ENCODE results near the gene BAZ2B. TPM values are rescaled to one million over a fixed set of nuclear protein-coding genes. Genes with fewer than 3 reads are reported as not detected.

BAZ2B gene
- total RNA-seq, 2 donors from 2014 or later: 40.2 to 47.1 TPM

GRCh38 chr2:159380685-159381239 lies 235.6 kb downstream of the BAZ2B start:
- H3K4me3 ChIP-seq: no peak overlapping the region
- H3K27me3 ChIP-seq: no peaks in the 10 kb centered on the region
- no peak for DNase-seq (ENCODE audit: low spot score)
- no peaks in the 10 kb centered on the region for H3K9me3 ChIP-seq
- H3K36me3 ChIP-seq: peaks cover 47% of the 10 kb centered on the region
- TF ChIP-seq CTCF (IDR thresholded peaks at IDR 0.05): no peak
- H3K4me1 ChIP-seq: no peaks in the 10 kb centered on the region
- no peak overlapping the region for H3K27ac ChIP-seq

GRCh38 chr2:159379181-159379580 lies 237.2 kb downstream of the BAZ2B start:
- H3K27ac ChIP-seq: no peak overlapping the region
- no peak overlapping the region for H3K4me3 ChIP-seq
- no peak for DNase-seq (ENCODE audit: low spot score)
- no peaks in the 10 kb centered on the region for H3K4me1 ChIP-seq
- no peaks in the 10 kb centered on the region for H3K9me3 ChIP-seq
- no peaks in the 10 kb centered on the region for H3K27me3 ChIP-seq
- no peak for TF ChIP-seq CTCF (IDR thresholded peaks at IDR 0.05)
- H3K36me3 ChIP-seq: peaks cover 39% of the 10 kb centered on the region

DNA sequence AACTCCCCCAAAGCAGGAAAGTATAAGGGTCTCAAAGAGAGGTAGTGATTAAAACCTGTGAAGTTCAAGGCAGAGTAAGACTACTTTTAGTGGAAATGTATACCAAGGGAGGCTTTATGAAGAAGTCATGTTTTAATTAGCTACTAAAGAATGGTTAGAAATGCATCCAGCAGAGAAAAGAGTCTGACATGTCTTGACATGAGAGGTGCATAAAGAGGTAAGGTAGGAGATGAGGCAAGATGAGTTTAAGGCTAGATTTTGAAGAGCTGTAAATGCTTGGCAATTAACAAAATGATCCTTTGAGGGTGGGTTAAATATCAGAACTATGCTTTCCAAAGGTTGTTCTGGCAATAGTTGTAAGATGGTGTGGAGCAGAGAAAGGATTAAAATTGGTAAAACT lies 241.1 kb downstream of the BAZ2B start:
- Histone ChIP-seq H3K9me3 (no peaks in the 10 kb centered on the region), H3K36me3 (peaks cover 48% of the 10 kb centered on the region), H3K4me1 (no peaks in the 10 kb centered on the region), H3K27me3 (no peaks in the 10 kb centered on the region), H3K27ac (no peak overlapping the region), H3K4me3 (no peak overlapping the region)
- no peak for TF ChIP-seq CTCF (IDR thresholded peaks at IDR 0.05)
- no peak for DNase-seq (ENCODE audit: low spot score)

GRCh38 chr2:159371506-159371905 lies 244.8 kb downstream of the BAZ2B start:
- peaks cover 70% of the 10 kb centered on the region for H3K36me3 ChIP-seq
- no peaks in the 10 kb centered on the region for H3K27me3 ChIP-seq
- H3K4me3 ChIP-seq: no peak overlapping the region
- no peak for DNase-seq (ENCODE audit: low spot score)
- no peak for TF ChIP-seq CTCF (IDR thresholded peaks at IDR 0.05)
- no peaks in the 10 kb centered on the region for H3K9me3 ChIP-seq
- H3K4me1 ChIP-seq: no peaks in the 10 kb centered on the region
- H3K27ac ChIP-seq: no peak overlapping the region

- Histone ChIP-seq H3K4me1 (no peaks in the 10 kb centered on the region), H3K4me3 (no peak overlapping the region), H3K9me3 (no peaks in the 10 kb centered on the region), H3K27me3 (no peaks in the 10 kb centered on the region), H3K36me3 (peaks cover 68% of the 10 kb centered on the region), H3K27ac (no peak overlapping the region)
- no peak for DNase-seq (ENCODE audit: low spot score)
- no peak for TF ChIP-seq CTCF (IDR thresholded peaks at IDR 0.05)
These were observed 249.8 kb downstream of the BAZ2B start for GRCh38 chr2:159366538-159366937.

GRCh38 chr2:159362816-159363251 lies 253.5 kb downstream of the BAZ2B start:
- DNase-seq (ENCODE audit: low spot score): no peak
- H3K27ac ChIP-seq: no peak overlapping the region
- H3K4me3 ChIP-seq: no peak overlapping the region
- H3K9me3 ChIP-seq: no peaks in the 10 kb centered on the region
- H3K4me1 ChIP-seq: no peaks in the 10 kb centered on the region
- H3K36me3 ChIP-seq: peaks cover 42% of the 10 kb centered on the region
- H3K27me3 ChIP-seq: no peaks in the 10 kb centered on the region
- TF ChIP-seq CTCF (IDR thresholded peaks at IDR 0.05): no peak
